Stimulated activated CD4-positive, alpha-beta T cell treated with anti-CD3 and anti-CD28 coated beads, TNF-alpha, amount 100 ng/mL, for 1 hour (primary cell): ENCODE data around the gene ATP13A2.

Experiments
- DNase-seq, 3 donors: peaks; one replicate each; pipeline ENCODE4 v3.0.0-alpha.2; 2020; ENCODE audit warnings: low read depth in 3 of 3, low spot score in 1 of 3

The ATP13A2 gene

DNA sequence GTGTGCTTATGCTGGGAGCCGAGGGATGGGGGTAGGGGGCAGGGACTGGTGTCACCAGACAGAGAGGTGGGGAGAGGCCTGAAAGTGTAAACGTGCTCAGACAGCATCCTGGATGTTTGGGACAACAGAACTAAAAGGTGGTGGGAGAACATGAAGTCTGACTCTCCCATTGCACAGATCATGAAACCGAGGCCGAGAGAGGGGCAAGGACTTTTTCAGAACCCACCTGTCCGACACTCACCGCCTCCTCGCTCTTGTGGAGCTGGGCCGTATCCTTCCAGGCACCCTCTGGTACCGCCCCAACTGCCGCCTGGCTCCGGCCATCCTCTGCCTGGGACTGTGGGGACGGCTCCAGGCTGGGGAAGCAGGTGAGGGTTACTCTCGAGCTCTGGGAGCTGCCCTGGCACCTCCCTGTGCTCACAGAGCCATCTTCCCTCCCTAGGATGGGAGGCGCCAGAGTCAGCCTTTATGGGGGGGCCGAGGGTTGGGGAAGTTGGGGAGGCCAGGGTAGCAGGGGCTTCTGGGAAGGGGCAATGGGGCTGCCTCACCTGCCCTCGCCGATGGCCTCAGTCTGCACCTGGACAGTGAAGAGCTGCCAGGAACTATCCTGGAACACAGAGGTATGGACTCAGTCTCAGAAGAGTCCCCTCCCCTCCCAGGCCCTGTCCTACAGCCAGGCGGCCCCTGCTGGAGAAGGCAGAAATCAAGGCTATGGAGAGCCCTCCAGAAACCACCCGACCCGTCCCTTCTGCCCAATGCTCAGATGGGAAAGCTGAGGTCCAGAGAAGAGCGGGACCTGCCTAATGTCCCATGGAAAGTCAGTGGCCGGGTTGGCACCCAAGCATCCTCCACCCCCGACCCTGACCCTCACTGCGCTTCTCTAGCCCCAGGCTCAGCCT lies 7.0 kb downstream of the ATP13A2 start:
- no peak for DNase-seq

DNA sequence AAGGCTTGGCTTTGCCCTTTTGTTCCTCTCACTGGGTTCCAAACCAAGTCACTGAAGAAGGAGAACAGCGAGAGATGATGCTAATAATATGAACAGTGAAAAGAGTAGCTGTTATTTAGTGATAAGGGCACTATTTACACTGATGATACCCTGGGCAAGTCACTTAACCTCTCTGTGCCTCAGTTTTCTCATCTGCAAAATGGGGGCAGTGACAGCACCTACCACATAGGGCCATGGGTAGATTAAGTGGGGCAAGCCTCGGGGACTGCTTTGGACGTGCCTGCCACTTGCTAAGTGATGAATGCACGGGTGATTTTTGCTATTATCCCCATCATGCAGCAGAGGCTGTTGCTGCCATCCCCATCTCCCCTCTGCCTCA lies 9.2 kb downstream of the ATP13A2 start:
- no peak for DNase-seq

DNA sequence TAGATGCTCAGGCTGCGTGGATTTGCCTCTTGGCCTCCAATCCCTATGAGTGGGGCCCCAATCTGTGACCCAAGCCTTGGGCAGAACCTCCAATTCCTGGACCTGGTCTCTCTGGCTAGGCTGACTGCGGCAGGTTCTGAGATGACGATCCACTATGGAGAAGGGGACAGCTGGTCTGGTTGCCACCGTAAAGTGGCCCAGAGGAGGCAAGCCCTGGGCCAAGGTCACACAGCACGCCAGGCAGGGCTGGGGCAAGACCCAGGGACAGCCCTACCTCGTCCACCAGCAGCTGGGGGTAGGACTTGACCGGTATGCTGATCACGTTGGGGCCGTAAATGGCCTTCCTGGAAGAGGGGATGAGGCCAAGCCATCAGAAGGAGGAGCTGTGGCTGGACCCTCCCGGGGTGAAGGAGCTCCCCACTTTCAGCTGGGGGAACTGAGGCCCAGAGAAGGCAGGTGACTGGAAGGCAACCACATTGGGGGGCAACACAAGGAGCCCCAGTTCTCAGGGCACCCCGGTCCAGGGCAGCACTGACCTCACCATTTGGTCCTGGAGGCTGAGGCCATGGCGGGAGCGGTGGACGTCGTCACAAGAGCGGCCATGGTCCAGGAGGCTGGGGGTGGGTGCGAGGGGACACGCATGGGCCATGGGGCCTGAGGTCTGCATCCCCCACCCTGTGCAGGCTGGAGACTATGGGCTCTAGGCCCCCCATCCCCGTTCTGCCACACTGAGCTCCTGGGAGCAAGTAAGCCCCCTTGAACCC lies 9.8 kb downstream of the ATP13A2 start:
- no peak for DNase-seq

DNA sequence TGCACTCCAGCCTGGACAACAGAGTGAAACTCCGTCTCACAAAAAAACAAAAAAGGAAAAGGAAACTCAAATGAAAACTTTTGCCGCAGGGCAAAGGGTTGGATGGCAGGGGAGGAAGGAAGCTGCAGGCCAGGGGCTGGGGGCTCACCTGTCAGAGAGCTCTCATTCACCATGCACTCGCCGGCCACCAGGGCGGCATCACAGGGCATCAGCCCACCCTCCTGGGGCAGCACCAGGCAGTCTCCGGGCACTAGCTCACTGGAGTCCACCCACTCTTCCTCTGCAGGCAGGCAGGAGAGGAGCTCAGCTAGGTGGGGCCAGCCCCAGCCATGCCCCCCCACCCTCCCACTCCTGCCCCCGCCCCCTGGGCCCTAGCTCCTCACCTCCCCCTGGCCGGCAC lies 11.9 kb downstream of the ATP13A2 start:
- DNase-seq = no peak

DNA sequence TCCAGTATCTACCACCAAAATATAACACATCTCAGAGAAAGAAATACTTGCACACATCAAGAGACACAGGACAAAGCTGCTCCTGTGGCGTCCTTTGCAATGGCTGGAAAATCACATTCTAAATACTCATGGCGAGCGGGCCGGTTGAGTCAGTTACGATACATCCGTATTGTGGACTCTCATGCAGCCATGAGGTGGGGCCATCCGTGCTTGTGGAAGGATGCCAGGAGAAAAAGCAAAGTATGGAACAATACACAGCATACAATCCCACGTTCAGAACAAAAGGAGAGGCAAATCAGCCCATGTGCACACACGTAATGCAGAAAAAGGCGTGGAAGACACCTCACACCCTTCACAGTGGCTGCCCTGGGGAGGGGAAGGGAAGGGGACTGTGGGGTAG lies 13.1 kb downstream of the ATP13A2 start:
- no peak for DNase-seq

DNA sequence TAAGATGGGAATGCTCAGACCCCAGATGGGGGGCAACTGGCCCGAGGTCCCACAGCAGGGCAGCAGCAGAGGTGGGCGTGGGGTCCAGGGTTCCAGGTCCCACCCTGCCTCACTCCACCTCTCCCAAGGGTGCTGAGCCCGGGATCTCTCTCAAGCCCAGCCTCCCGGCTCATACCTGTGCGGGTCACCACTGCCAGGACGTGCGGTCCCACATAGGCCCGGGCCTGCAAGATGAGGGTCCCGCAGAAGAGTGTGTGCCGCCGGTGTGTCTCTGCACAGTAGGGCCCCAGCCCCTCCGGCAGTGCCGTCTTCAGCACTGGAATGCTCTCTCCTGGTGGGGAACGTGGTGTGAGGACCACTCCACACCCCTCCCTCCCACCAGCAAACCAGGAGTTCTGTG lies 14.9 kb downstream of the ATP13A2 start:
- no peak for DNase-seq

DNA sequence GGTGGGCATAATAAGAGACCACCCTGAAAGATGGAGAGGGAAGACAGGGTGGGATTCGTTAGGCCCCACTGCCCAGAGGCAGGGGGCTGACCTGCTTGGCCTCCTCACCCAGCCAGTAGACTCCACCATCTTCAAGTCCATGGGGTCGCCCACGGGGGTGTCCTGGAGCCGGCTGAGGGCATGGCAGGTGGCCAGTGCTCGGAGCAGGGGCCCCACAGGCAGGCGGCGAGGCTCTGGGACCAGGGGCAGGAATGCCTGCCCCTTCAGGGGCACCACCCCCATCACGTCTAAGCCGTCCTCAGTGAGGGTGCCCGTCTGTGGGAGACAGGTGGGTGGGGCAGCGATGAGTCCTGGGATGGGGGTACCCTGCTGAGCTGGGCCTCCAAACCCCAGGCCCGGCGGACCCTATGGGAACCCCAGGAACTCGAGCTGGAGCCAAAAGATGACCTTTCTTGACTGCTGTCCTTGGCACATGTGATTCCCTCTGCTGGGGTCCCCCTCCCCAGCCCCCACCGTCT lies 18.1 kb downstream of the ATP13A2 start:
- DNase-seq = no peak

DNA sequence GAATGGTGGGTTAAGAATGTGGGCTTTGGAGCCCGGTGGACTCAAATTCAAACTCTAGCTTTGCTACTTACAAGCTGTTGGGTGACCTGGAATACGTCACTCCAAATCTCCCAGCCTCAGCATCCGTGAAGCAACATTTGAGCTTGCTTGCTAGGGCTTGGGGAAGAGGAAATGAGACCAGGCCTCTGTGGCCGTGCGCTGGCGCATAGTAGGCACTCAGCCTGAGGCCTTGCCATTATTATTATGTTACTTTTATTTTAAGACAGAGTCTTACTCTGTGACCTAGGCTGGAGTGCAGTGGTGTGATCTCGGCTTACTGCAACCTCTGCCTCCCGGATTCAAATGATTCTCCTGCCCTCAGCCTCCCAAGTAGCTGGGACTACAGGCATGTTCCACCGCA lies 19.1 kb downstream of the ATP13A2 start:
- DNase-seq = no peak

DNA sequence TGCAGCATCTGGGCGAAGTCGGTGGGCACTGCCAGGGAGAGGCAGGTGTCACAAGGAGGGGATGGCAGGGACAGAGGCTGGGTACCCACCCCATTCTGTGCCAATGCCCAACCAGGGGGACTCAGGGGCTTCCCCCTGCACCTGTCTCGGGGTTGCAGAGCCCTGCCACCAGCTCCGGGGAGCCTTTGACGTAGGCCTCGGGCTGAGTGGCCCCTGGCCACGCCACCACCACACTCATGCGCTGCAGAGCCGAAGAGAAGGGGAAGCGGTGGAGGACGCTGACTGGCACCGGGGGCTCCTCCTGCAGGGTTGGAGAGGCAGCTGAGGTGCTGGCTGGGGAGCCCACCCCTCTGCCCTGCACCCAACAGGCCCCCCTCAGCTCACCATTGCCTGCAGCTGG lies 19.6 kb downstream of the ATP13A2 start:
- DNase-seq = no peak

DNA sequence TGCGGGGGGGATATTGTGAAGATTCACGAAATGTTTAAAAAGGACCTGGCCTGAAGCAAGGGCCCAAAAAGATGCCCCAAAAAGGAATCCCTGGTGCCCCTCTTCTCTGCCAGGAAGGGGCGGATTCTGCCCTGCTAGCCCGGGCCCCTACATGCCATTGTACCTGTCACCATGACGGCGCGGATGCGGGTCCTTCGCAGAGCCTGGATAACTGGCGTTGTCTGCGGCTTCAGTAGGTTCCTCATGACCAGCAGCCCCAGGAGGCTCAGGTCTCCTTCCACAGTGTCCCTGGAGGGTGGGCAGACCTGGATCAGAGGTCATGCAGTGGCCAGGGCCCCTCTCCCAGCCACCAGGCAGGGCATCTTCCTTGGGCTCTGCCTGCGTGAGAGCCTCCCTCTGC lies 20.2 kb downstream of the ATP13A2 start:
- no peak for DNase-seq

DNA sequence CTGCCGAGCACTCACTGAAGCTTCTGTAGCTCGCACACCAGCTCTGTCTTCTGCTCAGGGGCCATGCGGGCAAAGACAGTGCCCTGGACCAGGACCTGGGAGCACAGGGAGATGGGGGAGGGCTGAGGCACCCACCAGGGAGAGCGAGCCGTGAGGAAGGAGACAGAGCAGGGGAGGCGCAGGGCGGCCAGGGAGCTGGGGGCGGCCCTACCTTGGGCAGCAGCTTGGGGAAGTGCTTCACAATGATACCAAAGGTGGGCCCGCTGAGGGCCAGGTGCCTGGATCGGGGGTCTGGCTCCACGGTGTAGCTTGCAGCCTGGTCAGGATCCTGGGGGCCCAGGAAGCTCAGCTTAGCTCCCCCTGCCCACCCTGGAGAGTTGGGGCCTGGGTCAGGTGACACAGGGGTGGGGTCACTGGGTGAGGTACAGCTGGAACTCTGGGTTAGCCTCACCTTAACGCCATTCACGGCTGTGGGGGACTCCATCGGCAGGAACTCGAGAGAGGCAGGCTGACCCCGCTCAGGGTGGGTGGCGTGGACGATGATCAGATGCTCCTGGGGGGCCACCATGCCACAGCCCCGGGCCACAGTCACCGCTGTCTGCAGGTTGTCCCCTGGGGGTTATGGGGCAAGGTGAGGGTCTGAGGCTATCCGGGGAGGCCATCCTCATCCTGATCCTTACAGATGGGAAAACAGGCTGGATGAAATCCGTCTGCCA lies 21.9 kb downstream of the ATP13A2 start:
- no peak for DNase-seq

DNA sequence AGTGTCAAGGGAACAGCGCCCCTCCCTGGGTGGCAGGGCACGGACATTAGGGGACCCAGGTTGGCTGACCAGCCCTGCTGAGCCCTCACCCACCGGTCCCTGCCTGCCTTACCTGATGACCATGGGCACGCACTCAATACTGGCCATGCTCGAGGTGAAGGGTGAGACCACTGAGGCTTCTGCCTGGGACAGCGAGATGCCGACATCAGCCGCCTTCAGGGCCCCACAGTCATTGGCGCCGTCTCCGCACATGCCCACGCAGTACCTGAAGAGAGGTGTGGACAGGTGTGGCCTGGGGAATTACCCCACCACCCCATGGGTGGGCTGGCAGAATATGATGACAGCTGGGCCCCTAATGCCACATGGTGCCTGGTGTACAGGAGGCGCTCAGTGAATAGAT lies 23.5 kb downstream of the ATP13A2 start:
- DNase-seq = no peak

DNA sequence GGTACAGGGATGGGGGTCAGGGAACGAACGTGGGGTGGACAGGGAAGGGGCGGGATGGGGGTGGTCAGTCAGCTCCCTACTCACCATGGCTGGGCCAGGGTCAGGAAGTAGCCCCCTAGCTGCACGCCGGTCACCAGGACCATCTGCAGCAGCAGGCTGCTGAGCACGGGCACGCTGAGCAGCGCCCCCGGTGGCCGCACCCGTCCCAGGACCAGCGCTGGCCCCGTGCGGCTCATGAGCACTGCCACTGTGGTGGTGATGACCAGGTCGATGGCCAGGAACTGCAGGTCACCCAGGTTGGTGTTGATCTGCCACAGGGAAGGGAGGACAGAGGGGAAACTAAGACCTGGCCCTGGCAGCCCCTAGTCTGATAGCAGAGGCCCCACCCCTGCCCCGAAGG lies 24.8 kb downstream of the ATP13A2 start:
- DNase-seq = no peak

DNA sequence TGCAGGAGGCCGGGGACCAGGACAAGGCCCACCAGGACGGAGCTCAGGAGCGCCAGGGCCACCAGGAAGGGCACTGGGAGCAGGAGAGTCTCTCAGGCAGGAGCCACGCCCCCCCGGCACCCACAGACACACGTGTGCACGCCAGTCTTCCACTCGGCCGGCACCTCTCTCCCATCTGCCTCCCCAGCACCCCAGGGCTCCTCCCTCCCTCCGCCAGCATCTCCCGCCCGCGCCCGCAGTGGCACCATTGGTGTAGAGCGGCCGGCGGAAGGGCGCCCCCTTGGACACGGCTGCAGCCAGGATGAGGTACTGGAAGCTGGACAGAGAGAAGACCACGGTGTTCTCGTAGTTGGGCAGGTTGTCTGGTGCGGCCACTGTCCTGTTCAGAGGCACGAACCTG lies 25.2 kb downstream of the ATP13A2 start:
- no peak for DNase-seq

DNA sequence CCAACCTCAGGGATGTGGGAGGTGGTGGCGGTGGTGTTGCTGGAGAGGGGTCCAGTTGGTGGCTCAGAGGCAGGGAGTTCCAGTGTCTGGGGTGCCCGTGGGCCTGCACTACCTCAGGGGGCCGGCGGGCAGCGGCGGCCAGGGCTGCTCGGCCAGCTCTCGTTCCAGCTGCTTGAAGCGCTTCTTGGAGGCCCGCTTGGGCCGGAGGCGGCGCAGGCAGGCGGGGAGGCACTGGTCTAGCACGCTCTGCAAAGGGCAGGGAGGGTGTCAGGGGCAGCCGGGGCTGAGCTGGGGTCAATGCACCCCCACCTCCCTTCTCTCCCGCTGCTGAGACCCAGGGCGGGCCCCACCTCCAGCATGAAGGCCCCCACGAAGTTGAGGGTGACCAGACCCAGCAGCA lies 25.6 kb downstream of the ATP13A2 start:
- no peak for DNase-seq

DNA sequence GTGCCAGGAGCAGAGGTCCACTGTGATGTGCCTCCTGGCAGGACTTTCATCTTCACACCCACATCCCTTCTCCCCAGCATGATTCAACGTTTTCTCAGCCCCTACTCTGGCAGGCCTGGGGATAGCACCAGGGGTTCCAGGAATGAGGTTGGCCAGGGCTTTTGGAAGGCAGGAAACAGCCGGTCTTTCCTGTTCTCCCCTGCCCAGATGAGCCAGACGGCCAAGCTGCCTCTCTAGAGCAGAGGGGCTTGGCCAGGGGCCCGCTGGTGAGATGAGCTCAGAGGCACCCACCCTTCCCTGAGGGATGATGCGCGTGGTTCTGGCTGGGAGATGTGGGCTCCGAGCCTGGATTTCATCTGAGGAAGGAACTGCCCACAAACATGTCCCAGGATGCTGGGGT lies 27.0 kb downstream of the ATP13A2 start:
- no peak for DNase-seq

DNA sequence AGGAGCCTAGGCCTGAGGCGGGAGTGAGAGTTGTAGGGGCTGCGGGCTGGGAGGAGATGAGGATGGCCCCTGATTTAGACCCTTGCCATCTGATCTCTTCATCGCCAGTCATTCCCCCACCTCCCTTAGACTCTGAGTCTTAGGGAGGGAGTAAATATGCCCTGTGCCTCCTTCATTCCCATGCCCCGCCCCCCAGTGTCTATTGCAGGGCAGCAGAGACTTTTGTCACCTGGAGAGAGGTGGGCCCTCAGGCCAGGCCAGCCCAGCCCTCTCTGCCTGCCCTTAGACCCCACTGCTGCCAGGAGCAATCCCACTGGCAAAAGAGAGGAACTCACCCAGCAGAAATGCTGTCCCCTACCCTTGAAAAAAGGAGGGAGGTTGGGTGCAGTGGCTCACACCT lies 28.1 kb downstream of the ATP13A2 start:
- DNase-seq = no peak

DNA sequence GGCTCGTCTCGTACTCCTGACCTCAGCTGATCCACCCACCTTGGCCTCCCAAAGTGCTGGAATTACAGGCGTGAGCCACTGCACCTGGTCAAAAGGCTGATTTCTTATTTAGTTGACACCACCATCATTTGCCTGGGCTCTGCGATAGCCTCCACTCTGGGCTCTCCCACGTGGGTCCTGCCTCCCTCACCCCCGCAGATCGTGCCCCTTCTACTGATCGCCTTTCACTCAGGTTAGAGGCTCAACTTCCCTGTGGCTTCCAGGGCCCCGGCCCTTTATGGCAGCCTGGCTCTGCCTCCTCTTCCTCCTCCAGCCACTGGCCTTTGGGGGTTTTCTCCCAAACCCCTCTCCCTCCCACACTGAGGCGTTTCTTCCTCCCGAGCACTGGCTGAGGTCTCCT lies 28.8 kb downstream of the ATP13A2 start:
- no peak for DNase-seq

DNA sequence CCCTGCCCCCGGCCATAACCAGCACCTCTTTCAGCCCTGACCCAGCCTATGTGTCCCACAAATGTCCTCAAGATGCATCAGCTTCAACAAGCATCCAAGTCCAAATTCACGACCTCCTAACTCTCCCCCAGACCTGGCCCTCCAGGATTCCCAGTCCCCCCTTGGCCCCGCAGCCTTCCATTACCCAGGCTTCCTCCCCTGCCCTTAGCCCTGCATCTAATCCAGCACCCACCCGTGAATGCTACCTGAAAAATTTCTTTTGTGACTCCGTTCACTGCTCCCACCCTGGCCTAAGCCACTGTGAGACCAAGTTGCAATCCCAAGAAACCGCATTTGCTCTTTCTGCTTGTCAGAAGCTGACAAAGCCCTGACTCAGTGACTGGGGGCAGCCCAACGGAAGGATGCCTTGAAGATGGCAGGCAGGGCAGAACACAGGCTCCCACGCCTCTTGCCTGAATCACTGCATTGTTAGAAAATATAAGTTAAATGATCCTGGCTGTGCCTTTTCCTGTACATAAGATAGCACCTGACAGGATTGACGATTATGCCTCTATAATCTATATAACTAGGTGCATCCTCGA lies 30.4 kb downstream of the ATP13A2 start:
- DNase-seq = no peak

DNA sequence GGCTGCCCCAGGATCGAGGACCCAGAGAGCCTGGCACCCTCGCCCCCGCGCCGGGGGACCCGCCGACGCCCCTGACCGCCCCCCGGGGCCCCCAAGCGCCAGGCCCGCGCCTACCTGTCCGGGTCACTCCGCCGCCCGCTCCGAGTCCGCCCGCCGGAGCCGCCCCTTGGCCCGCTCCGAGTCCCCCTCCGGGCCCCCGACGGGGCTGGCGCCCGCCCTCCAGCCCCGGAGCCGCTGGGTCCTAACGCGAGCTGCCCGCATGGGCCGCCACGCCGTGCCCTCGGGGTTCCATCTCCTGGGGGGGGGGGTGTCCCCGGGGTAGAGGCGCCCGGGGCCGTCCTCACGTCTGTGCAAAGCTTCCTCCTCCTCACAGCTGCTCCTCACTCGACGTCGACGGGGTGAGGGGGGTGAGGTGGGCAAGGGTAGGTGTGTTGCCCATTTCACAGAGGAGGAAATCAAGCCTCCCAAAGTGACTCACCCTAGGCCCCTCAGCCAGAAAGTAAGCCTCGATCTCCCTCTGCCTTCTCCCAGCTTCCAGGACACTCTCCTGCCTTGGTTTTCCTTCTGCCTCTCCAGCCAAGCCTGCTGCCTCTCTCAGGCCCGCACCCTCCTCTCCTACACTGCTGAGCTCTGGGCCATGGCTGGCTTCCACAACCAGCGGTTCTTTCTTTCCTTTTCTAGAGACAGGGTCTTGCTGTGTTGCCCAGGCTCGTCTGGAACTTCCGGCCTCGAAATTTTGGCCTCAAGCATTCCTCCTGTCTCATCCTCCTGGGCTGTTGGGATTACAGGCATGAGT lies 31.1 kb downstream of the ATP13A2 start, which contains the start of gene MFAP2:
MFAP2 (minus strand) TSS at position 148 of the 796 bp plus-strand sequence. CDS start 2,347 bp downstream, outside the sequence.
- DNase-seq = no peak
